Mesothelial cell of epicardium (in vitro differentiated cells): ENCODE data around the gene CREBRF. TPM values are rescaled to one million over a fixed set of nuclear protein-coding genes. Genes with fewer than 3 reads are reported as not detected.
"Not testable (repeated sequence)": the region's sequence is repeated elsewhere in the genome, so short reads cannot be mapped to it uniquely, and the experiment has no call there.

Experiments used
- DNase-seq, 2 experiments: peaks; one replicate each; pipeline ENCODE4 v3.0.0; 2021; ENCODE audit warnings: low spot score in 2 of 2; ENCODE audit not compliant: unreplicated experiment in 2 of 2
- H3K27ac Mint-ChIP-seq: 2 replicates; pipeline ENCODE4 v1.8.0; 2021; ENCODE audit warnings: mixed read lengths
- H3K27me3 Mint-ChIP-seq: 2 replicates; pipeline ENCODE4 v1.8.0; 2021; ENCODE audit warnings: low read depth, mixed read lengths
- H3K36me3 Mint-ChIP-seq: 2 replicates; pipeline ENCODE4 v1.8.0; 2021; ENCODE audit warnings: mixed read lengths
- H3K4me1 Mint-ChIP-seq: 2 replicates; pipeline ENCODE4 v1.8.0; 2021; ENCODE audit warnings: mixed read lengths
- H3K4me3 Mint-ChIP-seq: 2 replicates; pipeline ENCODE4 v1.8.0; 2021; ENCODE audit warnings: mild to moderate bottlenecking, moderate library complexity, mixed read lengths
- H3K9me3 Mint-ChIP-seq: 2 replicates; pipeline ENCODE4 v1.8.0; 2021; ENCODE audit warnings: mixed read lengths
- CTCF ChIP-seq: fragments of 200-600 bp; sonication (generic); IDR thresholded peaks from one replicate; pipeline ENCODE4 v1.5.0; 2021; ENCODE audit warnings: antibody characterized with exemption; ENCODE audit not compliant: unreplicated experiment
- total RNA-seq: library from RNA; stranded (reverse); gene quantifications from 3 replicates; pipeline ENCODE4 v1.2.1, GENCODE V29; 2021

Gene CREBRF
- total RNA-seq, 1 donor from 2014 or later: 20.3 TPM

GRCh38 chr5:173075970-173076369, 19.8 kb downstream of the CREBRF start:
- Mint-ChIP-seq H3K4me1 (no peaks in the 10 kb centered on the region), H3K27me3 (no peaks in the 10 kb centered on the region), H3K4me3 (no peak overlapping the region), H3K9me3 (peaks cover 7% of the 10 kb centered on the region), H3K27ac (no peak overlapping the region), H3K36me3 (peaks cover 7% of the 10 kb centered on the region)
- TF ChIP-seq CTCF: no peak
- no peak for DNase-seq

GRCh38 chr5:173076471-173076870, 20.3 kb downstream of the CREBRF start:
- H3K27ac Mint-ChIP-seq, DNase-seq, H3K27me3 Mint-ChIP-seq, H3K4me3 Mint-ChIP-seq, H3K4me1 Mint-ChIP-seq, H3K9me3 Mint-ChIP-seq: not testable (repeated sequence)
- H3K36me3 Mint-ChIP-seq: peaks cover 12% of the 10 kb centered on the region

GRCh38 chr5:173078878-173079277, 22.7 kb downstream of the CREBRF start:
- no peak for TF ChIP-seq CTCF
- Mint-ChIP-seq H3K27ac (no peak overlapping the region), H3K4me3 (no peak overlapping the region), H3K9me3 (peaks cover 7% of the 10 kb centered on the region), H3K36me3 (peaks cover 14% of the 10 kb centered on the region), H3K4me1 (no peaks in the 10 kb centered on the region), H3K27me3 (no peaks in the 10 kb centered on the region)
- no peak for DNase-seq

- H3K36me3 Mint-ChIP-seq: peaks cover 19% of the 10 kb centered on the region
- H3K4me1 Mint-ChIP-seq: peaks cover 13% of the 10 kb centered on the region
- DNase-seq: no peak
- H3K9me3 Mint-ChIP-seq: peaks cover 3% of the 10 kb centered on the region
- no peaks in the 10 kb centered on the region for H3K27me3 Mint-ChIP-seq
- no peak overlapping the region for H3K4me3 Mint-ChIP-seq
- TF ChIP-seq CTCF: no peak
- no peak overlapping the region for H3K27ac Mint-ChIP-seq
These were observed 33.4 kb downstream of the CREBRF start for GRCh38 chr5:173089581-173089980.

GRCh38 chr5:173090639-173091038, 34.5 kb downstream of the CREBRF start:
- H3K27ac Mint-ChIP-seq: no peak overlapping the region
- H3K4me1 Mint-ChIP-seq: peaks cover 14% of the 10 kb centered on the region
- TF ChIP-seq CTCF: no peak
- peaks cover 21% of the 10 kb centered on the region for H3K36me3 Mint-ChIP-seq
- H3K27me3 Mint-ChIP-seq: no peaks in the 10 kb centered on the region
- DNase-seq: no peak
- no peak overlapping the region for H3K4me3 Mint-ChIP-seq
- H3K9me3 Mint-ChIP-seq: peaks cover 3% of the 10 kb centered on the region

GRCh38 chr5:173091981-173092380, 35.8 kb downstream of the CREBRF start:
- H3K27ac Mint-ChIP-seq: no peak overlapping the region
- H3K4me3 Mint-ChIP-seq: no peak overlapping the region
- DNase-seq: no peak
- H3K9me3 Mint-ChIP-seq: peaks cover 3% of the 10 kb centered on the region
- peaks cover 14% of the 10 kb centered on the region for H3K4me1 Mint-ChIP-seq
- H3K36me3 Mint-ChIP-seq: peaks cover 14% of the 10 kb centered on the region
- no peak for TF ChIP-seq CTCF
- H3K27me3 Mint-ChIP-seq: no peaks in the 10 kb centered on the region
